GM21390 (cell line): ENCODE results near the gene CNOT8.

Source experiments
- ATAC-seq: cut with Tn5 transposase; IDR thresholded peaks from one replicate; pipeline ENCODE4 v1.9.1; 2021; ENCODE audit not compliant: unreplicated experiment

Gene CNOT8

GRCh38 chr5:154863291-154864080 lies 5.1 kb downstream of the CNOT8 start:
- ATAC-seq, result no peak

GRCh38 chr5:154865466-154866184 lies 7.2 kb downstream of the CNOT8 start:
- ATAC-seq, result no peak

GRCh38 chr5:154866841-154867240 lies 8.4 kb downstream of the CNOT8 start:
- ATAC-seq, result no peak

GRCh38 chr5:154868702-154869101 lies 10.3 kb downstream of the CNOT8 start:
- ATAC-seq, result no peak

GRCh38 chr5:154871734-154872133 lies 13.3 kb downstream of the CNOT8 start:
- ATAC-seq, result no peak

GRCh38 chr5:154873791-154874331 lies 15.4 kb downstream of the CNOT8 start:
- ATAC-seq, result no peak

GRCh38 chr5:154878642-154879335 lies 20.4 kb downstream of the CNOT8 start:
- no peak for ATAC-seq

GRCh38 chr5:154881986-154882385 lies 23.6 kb downstream of the CNOT8 start:
- ATAC-seq, result no peak

- ATAC-seq, result no peak
These were observed 26.0 kb downstream of the CNOT8 start for GRCh38 chr5:154884424-154884823.

- ATAC-seq, result no peak
These were observed 27.0 kb downstream of the CNOT8 start for GRCh38 chr5:154885439-154885838.

- ATAC-seq, result no peak
These were observed 33.9 kb downstream of the CNOT8 start for GRCh38 chr5:154892369-154892771.

- no peak for ATAC-seq
These were observed 35.0 kb downstream of the CNOT8 start for GRCh38 chr5:154893381-154893780.

GRCh38 chr5:154895606-154896561 lies 37.5 kb downstream of the CNOT8 start:
- ATAC-seq, result no peak

- ATAC-seq, result no peak
These were observed 38.2 kb downstream of the CNOT8 start for GRCh38 chr5:154896562-154897165.

GRCh38 chr5:154898210-154898609 lies 39.8 kb downstream of the CNOT8 start:
- no peak for ATAC-seq

- no peak for ATAC-seq
These were observed 40.9 kb downstream of the CNOT8 start for GRCh38 chr5:154899151-154899816.

GRCh38 chr5:154900066-154900465 lies 41.6 kb downstream of the CNOT8 start:
- no peak for ATAC-seq

GRCh38 chr5:154901276-154901675 lies 42.8 kb downstream of the CNOT8 start:
- no peak for ATAC-seq

GRCh38 chr5:154901913-154902312 lies 43.5 kb downstream of the CNOT8 start:
- no peak for ATAC-seq
